HFF-Myc (cell line): ENCODE measurements around the gene SLC7A7.
"Not testable (repeated sequence)": the region's sequence is repeated elsewhere in the genome, so short reads cannot be mapped to it uniquely, and the experiment has no call there.

Source experiments
- DNase-seq: peaks from one replicate; pipeline ENCODE4 v3.0.0-alpha.2; 2011; ENCODE audit warnings: low read depth; ENCODE audit errors: extremely low read depth
- H3K4me3 ChIP-seq: replicated peaks from 2 replicates; pipeline ENCODE4 v1.5.1; 2011; ENCODE audit warnings: low read depth, mild to moderate bottlenecking, control low read depth, low read length
- TF ChIP-seq, protein P1 (sequence below): IDR thresholded peaks from 2 replicates; pipeline ENCODE4 v1.5.1; 2012; ENCODE audit warnings: mild to moderate bottlenecking, low read depth, low read length, control low read depth; ENCODE audit errors: missing control alignments

Gene SLC7A7

DNA sequence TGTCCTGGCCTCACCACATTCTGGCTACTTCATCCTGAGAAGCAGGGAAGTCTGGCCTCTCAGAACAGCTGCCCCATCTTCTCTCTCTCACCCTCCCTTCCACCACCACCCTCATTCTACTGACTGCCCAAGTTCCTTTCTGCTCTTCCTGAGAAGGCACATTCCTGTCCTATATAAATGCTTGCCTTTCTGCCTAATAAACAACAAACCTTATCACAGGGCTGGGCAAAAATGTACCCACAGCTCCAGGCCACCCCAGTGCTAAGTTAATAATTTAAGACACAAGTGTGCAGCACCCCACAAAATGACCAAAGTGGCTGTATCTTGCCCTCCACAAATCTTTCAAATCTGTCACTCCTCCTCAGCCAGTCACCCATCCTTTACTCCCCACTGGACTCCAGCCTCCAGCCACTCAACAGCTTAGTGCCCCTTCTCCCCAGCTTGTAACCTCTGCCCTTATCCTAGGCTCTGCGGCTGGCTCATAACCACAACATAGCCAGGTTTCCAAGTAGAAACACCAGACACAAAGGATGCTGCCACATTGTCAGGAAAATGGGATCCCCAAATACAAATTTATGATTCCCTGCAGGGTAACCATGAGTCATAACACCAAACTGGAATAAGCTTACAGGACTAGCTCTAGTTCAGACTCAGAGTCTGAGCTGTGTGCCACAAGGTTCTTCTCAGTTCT is 33.8 kb downstream of the SLC7A7 start:
- TF ChIP-seq, protein P1, sequence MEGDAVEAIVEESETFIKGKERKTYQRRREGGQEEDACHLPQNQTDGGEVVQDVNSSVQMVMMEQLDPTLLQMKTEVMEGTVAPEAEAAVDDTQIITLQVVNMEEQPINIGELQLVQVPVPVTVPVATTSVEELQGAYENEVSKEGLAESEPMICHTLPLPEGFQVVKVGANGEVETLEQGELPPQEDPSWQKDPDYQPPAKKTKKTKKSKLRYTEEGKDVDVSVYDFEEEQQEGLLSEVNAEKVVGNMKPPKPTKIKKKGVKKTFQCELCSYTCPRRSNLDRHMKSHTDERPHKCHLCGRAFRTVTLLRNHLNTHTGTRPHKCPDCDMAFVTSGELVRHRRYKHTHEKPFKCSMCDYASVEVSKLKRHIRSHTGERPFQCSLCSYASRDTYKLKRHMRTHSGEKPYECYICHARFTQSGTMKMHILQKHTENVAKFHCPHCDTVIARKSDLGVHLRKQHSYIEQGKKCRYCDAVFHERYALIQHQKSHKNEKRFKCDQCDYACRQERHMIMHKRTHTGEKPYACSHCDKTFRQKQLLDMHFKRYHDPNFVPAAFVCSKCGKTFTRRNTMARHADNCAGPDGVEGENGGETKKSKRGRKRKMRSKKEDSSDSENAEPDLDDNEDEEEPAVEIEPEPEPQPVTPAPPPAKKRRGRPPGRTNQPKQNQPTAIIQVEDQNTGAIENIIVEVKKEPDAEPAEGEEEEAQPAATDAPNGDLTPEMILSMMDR: no peak
- no peak for DNase-seq
- H3K4me3 ChIP-seq: no peak overlapping the region

DNA sequence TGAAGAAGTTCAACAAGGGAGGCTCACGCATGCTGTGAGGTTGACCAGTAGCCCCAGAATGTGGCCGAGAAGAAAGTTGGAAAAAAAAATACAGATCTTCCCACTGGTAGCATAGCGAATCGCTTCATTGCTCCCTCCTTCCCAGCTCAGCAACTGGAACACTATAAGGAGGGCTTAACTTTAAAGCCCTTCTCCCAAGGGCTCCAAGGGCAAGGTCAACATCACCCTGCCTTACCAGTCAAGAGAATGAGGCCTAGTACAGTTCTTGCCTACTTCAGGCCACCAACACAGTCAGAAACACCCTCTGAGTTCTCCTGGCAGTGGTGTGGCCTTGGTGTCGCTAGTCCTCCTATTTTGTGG is 34.3 kb downstream of the SLC7A7 start:
- TF ChIP-seq, protein P1: no peak
- no peak overlapping the region for H3K4me3 ChIP-seq
- DNase-seq: no peak

DNA sequence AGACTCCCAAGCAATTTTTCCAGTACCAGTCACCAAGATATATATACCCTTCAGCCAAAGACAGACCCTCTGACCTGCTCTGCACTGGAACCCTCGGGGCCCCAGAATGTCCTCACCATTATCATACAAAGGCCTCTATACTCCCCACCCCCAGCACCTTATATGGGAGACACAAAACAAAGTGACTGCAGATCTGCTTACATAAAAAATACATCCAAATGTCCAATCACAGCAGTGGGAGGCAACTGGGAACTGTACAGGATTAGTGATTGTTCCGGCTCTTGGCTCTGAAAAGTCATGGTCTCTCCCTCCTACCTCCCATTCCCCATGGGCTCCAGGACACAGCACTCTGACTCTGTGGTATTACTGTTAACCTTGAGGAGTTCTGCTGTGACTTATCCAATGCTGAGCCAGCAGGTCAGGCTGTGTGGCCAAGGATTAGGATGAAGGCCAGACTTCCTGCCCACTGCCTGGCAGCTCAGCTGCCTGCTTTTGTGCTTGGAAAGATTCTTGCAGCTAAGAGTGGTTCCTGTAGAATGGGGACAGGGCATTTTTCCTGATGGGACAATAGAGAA is 35.0 kb downstream of the SLC7A7 start:
- TF ChIP-seq, protein P1: no peak
- DNase-seq: no peak
- H3K4me3 ChIP-seq: no peak overlapping the region

DNA sequence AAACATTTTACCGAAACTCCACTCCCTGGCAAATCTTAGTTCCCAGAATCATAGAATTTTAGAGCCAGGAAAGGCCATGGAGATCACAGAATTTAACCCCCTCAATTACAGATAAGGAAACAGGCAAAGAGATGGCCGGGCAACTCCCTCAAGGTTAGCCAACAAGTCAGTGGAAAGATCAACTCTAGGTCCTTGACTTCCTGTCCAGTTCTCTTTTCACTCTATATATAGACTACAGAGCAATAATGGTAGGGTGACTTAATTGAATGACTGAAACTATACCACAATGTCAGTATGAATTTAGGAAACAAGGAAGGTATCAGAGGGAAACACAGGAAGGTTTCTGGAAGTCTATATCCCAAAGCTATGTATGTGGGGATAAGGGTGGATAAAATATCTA is 37.2 kb downstream of the SLC7A7 start:
- no peak overlapping the region for H3K4me3 ChIP-seq
- TF ChIP-seq, protein P1: no peak
- no peak for DNase-seq

DNA sequence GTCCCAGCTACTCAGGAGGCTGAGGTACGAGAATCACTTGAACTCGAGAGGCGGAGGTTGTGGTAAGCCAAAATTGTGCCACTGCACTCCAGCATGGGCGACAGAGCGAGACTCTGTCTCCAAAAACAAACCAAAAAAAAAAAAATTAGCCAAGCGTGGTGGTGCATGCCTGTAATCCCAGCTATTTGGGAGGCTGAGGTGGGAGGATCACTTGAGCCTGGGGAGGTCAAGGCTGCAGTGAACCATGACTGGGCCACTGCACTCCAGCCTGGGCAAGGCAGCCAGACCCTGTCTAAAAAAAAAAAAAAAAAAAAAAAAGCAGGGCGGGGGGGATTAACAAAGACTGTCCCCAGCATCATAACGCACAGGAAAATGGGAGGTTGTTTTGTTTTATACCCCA is 38.4 kb downstream of the SLC7A7 start:
- not testable (repeated sequence) for H3K4me3 ChIP-seq, DNase-seq

DNA sequence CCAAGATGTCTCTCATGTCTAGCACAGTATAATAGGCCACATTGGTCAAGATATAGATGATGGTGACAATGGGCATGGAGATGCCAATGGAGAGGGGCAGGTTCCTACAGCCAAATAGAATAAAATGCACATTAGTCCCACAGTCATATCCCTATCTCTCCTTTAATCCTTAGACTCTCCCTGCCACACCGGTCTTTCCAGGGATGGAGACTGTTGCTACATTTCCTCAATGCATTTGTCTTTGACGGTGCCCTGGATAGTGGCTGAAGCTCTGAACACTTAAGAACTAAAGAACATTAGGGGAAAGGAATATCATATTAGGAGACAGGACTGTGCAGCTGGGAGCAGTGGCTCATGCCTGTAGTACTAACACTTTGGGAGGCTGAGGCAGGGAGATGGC is 39.0 kb downstream of the SLC7A7 start:
- DNase-seq: no peak

DNA sequence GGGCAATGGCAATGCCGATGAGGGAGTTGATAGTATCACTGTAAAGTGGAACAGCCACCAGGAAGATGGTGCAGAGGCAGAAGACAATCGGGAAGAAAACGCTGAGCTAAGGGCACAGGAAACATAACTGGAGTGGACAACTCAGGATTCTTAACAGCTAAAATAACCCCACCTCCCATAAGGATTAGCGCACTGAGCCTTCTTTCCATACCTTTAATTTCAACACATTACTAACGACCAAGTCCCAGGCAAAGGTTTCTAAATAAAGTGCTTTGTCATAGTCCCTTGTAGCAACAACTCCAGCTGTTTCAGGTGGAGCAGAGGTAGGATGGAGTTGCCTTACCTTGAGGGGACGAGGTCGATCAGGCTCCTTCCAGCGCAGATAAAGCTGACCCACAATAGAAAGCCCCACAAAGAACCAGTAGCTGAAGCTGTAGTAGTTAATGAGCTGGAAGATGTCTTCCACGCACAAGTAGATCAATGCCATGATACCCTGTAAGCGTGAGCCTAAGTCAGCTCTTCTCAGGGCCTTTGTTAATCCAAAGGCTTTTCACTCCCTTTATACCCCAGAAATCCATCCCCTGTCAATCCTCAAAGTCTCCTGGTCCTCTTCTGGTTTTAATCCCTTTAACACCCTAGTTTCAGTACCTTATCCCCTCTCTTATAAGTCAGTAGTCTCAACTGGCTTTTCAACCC is 41.1 kb downstream of the SLC7A7 start:
- no peak for DNase-seq
- no peak overlapping the region for H3K4me3 ChIP-seq
- TF ChIP-seq, protein P1: no peak

More for the DNA sequence above, 39.0 kb downstream of the SLC7A7 start:
- H3K4me3 ChIP-seq: no peak overlapping the region
- TF ChIP-seq, protein P1: no peak
